Airway epithelial cell (primary cell): ENCODE results near the gene PSME2. TPM values are rescaled to one million over a fixed set of nuclear protein-coding genes. Genes with fewer than 3 reads are reported as not detected.

Experiments
- total RNA-seq: library from RNA; depleted of rRNA; stranded (reverse); fragments of >200 nt; gene quantifications from 2 replicates; pipeline ENCODE4 v1.2.3, GENCODE V29; 2015

The PSME2 gene
- total RNA-seq, 1 donor from 2014 or later = 54.1 TPM

Other genes with a start within 250 kb of the PSME2 start
- 42.4 and 56.8 TPM in 2 replicates for gene DHRS4, start 192.8 kb downstream of the PSME2 start, total RNA-seq
- gene DHRS4L2, start 157.7 kb downstream of the PSME2 start, total RNA-seq = 10.0 and 14.7 TPM in 2 replicates
- gene CARMIL3, start 94.6 kb downstream of the PSME2 start, total RNA-seq = 0.07 TPM in 1 of 2 replicates, not detected in the other
- gene CPNE6, start 75.0 kb downstream of the PSME2 start, total RNA-seq = not detected in 2 replicates
- gene PCK2, start 52.3 kb downstream of the PSME2 start, total RNA-seq = 15.0 and 15.2 TPM in 2 replicates
- 37.3 and 48.1 TPM in 2 replicates for gene DCAF11, start 31.8 kb downstream of the PSME2 start, total RNA-seq
- gene NRL, start 31.7 kb downstream of the PSME2 start, total RNA-seq = 0.23 and 1.5 TPM in 2 replicates
- not detected in 2 replicates for gene FITM1, start 16.0 kb downstream of the PSME2 start, total RNA-seq
- 143 and 167 TPM in 2 replicates for gene PSME1, start 10.4 kb downstream of the PSME2 start, total RNA-seq
- gene EMC9, start 5.0 kb downstream of the PSME2 start, total RNA-seq = 19.5 and 25.0 TPM in 2 replicates
- 37.5 and 96.2 TPM in 2 replicates for gene RNF31, start 888 bp upstream of the PSME2 start, total RNA-seq
- 10.6 and 14.6 TPM in 2 replicates for gene IRF9, start 14.7 kb upstream of the PSME2 start, total RNA-seq
- gene REC8, start 25.5 kb upstream of the PSME2 start, total RNA-seq = 20.7 and 24.2 TPM in 2 replicates
- gene IPO4, start 42.2 kb upstream of the PSME2 start, total RNA-seq = 69.6 and 70.8 TPM in 2 replicates
- gene TM9SF1, start 48.8 kb upstream of the PSME2 start, total RNA-seq = 46.4 and 51.1 TPM in 2 replicates
- gene TSSK4, start 59.1 kb upstream of the PSME2 start, total RNA-seq = not detected in 2 replicates
- gene CHMP4A, start 66.9 kb upstream of the PSME2 start, total RNA-seq = 60.7 and 77.1 TPM in 2 replicates
- 11.5 and 12.0 TPM in 2 replicates for gene MDP1, start 69.5 kb upstream of the PSME2 start, total RNA-seq
- gene NEDD8, start 85.8 kb upstream of the PSME2 start, total RNA-seq = 243 and 248 TPM in 2 replicates
- gene GMPR2, start 86.3 kb upstream of the PSME2 start, total RNA-seq = 30.3 and 45.9 TPM in 2 replicates
- 52.2 and 64.4 TPM in 2 replicates for gene TINF2, start 96.0 kb upstream of the PSME2 start, total RNA-seq
- 229 and 247 TPM in 2 replicates for gene TGM1, start 116.6 kb upstream of the PSME2 start, total RNA-seq
- 58.5 and 80.3 TPM in 2 replicates for gene RABGGTA, start 125.0 kb upstream of the PSME2 start, total RNA-seq
- 82.6 and 85.4 TPM in 2 replicates for gene DHRS1, start 153.2 kb upstream of the PSME2 start, total RNA-seq
- 20.7 and 32.6 TPM in 2 replicates for gene NOP9, start 153.2 kb upstream of the PSME2 start, total RNA-seq
- 2.2 and 2.7 TPM in 2 replicates for gene CIDEB, start 161.4 kb upstream of the PSME2 start, total RNA-seq
- 55.2 and 59.3 TPM in 2 replicates for gene LTB4R2, start 163.5 kb upstream of the PSME2 start, total RNA-seq
- gene LTB4R, start 164.9 kb upstream of the PSME2 start, total RNA-seq = 7.7 and 16.1 TPM in 2 replicates
- 0.85 and 1.6 TPM in 2 replicates for gene ADCY4, start 188.5 kb upstream of the PSME2 start, total RNA-seq
- gene RIPK3, start 193.4 kb upstream of the PSME2 start, total RNA-seq = 5.4 and 6.0 TPM in 2 replicates
- 24.3 and 29.6 TPM in 2 replicates for gene NFATC4, start 221.6 kb upstream of the PSME2 start, total RNA-seq